ENCODE measurements around the gene SMARCA5. TPM values are rescaled to one million over a fixed set of nuclear protein-coding genes. Genes with fewer than 3 reads are reported as not detected.

Gene SMARCA5
- total RNA-seq, 1 experiment from 2014 or later = 102 TPM

Other genes with a start within 250 kb of the SMARCA5 start
- 0.58 TPM in 1 of 2 replicates, not detected in the other for gene GAB1, start 176.8 kb upstream of the SMARCA5 start, total RNA-seq (2014; rRNA removed; shearing (Covaris generic); ENCODE audit: low replicate concordance)
- gene FREM3, start 187.0 kb downstream of the SMARCA5 start, total RNA-seq (2014; rRNA removed; shearing (Covaris generic); ENCODE audit: low replicate concordance) = not detected in 2 replicates